Medulla oblongata (tissue), 1 donor: ENCODE measurements around the gene GNA12.
"Not testable (repeated sequence)": the region's sequence is repeated elsewhere in the genome, so short reads cannot be mapped to it uniquely, and the experiment has no call there.

Experiments used
- DNase-seq: peaks from one replicate; pipeline ENCODE4 v3.0.0-alpha.2; 2015; ENCODE audit errors: extremely low spot score

GNA12 gene

DNA sequence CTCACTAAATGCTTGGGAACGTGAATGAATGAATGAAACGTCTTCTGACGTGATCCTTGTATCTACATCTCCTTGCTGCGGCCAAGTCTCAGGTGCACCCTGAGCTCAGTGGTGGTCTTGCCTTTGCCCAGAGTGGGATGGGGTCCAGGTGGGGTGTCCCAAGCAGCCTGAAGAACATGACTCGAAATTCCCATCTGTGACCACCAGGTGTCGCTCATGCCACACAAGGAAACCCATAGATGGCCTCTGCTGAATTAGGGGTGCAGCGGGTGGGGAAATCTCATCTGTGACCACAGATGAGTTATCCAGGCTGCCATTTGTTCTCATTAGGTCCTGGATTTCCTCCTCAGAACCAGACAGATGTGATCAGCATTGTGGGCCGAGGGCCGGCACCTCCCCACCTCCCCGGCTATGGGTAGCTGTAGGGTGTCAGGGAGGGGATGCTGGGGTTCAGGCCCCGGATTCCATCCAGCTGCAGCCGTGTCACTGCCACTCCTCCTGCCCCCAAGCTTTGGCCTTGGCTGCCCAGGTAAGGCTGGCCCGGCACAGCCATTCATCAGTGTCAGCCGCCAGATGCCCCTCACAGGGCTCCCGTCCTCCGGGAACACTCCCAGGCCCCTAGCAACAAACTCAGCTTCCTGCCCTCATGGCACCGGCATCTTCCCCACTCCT lies 21.0 kb upstream of the GNA12 start:
- peak; percentile 87 for DNase-seq

DNA sequence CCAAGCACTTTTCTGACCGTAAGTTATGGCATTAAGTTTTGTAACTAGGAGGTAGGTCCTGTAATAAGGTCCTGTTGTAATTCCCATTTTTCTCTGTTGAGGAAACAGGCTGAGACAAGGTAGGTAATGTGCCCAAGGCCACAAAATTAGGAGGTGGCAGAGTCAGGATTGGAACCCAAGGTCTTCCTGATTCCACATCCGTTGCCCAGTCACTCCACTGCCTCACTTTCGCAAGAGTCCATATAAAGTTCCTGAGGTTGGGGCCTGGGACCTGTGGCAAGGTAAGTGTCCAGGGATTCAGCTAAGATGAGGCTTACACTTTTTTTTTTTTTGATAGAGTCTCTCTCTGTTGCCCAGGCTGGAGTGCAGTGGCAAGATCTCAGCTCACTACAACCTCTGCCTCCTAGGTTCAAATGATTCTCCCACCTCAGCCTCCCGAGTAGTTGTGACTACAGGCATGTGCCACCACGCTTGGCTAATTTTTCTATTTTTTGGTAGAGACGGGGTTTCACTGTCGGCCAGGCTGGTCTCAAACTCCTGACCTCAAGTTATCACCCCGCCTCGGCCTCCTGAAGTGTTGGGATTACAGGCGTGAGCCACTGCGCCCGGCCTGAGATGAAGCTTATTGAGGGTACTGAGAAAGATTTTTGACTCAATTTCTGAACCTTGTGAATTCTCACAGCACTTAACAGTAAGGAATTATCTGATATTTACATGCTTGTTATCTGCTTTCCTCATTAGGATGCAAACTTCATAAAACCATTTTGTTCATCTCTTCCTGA lies 20.3 kb upstream of the GNA12 start:
- no peak for DNase-seq

DNA sequence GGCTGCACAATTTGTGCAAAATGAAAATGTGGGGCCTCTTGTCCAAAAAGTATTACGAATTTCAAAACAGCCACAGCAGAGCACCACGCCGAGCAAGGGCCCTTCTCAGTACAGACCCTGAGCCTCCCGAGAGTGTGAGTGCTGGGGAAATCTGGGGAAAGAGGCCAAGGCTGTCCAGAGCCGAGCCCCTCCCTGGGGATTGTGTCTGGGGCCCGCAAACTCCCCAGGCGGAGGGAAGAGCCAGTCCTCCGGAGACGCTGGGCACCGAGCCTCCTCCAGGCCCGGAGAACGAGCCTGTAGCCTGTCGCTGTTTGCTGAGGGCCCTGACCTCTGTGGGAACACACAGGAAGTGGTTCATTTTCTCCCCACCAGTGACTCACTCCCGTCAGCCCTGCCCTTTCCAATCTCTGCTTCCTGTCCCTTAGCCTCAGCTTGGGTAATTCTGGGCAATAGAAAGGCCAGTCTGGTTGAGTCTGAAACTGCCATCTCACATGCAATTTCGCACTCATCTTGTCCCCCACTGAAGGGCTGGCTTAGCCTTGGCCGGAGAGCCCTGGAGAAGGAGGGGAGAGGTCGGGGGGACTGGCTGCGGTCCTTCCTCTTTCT lies 19.5 kb upstream of the GNA12 start:
- peak; percentile 59 for DNase-seq

DNA sequence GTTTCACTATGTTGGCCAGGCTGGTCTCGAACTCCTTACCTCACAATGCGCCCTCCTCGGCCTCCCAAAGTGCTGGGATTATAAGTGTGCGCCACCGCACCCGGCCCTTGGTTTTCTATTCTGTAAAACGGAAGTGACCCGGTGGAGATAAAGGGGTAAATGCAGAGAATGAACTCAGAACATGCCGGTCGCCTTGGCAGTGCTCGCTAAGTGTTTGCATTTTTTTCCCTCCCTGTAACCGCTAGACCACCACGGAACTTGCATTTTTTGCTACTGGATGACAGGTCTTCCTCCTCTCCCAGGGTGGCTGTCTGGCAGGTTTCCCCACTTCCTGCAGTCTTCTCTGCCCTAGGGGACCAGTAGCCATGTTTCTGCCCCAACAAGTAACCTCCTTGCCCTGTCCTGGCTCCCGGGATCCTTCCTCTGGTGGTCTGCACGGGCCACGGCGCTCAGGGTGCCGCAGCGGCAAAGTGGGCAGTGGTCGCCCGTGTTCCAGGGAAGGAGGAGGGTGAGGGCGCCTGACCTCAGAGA lies 18.8 kb upstream of the GNA12 start:
- DNase-seq = no peak

DNA sequence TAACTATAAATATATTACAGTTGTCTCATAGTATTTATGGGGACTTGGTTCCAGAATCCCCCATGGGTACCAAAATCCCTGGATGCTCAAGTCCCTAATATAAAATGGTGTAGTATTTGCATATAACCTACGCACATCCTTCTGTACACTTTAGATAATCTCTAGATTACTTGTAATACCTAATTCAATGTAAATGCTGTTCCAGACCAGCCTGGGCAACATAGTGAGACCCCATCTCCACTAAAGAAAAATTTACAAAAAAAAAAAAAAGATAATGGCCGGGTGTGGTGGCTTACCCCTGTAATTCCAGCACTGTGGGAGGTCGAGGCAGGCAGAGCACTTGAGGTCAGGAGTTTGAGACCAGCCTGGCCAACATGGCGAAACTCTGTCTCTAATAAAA lies 17.4 kb upstream of the GNA12 start:
- DNase-seq = no peak

DNA sequence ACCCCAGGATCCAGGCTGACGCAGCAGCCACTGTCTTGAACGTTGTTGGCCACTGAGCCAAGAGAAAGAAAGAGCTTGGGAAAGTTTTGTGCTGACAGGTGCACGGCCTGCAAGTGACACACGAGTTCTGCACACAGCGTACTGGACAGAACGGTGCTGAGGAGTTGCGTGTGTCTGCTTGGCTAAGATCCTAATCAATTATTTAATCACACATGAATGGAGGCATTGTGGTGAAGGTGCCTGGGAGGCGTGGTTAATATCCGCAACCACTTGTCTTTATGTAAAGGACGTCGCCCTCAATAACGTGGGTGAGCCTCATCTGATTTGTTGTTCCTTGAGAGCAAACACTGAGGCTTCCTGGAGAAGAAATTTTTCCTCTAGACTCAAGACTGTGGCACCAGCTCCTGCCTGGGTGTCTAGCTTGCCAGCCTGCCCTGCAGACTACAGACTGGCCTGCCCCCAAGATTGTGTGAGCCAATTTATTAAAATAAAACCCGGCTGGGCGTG lies 16.6 kb upstream of the GNA12 start:
- DNase-seq = no peak

DNA sequence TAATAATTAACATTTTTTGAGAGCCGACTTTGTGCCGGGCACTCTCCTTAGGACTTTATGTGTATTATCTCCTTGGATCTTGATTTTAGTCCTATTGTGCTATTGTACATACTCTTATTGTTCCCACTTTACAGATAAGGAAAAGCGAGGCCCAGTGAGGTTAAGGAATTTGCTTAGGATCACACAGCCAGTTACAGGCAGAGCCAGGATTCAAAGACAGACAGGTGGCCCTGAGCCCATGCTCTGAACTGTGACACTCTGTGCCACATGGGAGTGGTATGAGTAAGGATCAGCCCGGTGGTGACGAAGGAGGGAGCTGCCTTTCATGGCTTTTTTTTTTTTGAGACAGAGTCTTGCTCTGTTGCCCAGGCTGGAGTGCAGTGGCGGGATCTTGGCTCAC lies 15.8 kb upstream of the GNA12 start:
- DNase-seq = no peak

DNA sequence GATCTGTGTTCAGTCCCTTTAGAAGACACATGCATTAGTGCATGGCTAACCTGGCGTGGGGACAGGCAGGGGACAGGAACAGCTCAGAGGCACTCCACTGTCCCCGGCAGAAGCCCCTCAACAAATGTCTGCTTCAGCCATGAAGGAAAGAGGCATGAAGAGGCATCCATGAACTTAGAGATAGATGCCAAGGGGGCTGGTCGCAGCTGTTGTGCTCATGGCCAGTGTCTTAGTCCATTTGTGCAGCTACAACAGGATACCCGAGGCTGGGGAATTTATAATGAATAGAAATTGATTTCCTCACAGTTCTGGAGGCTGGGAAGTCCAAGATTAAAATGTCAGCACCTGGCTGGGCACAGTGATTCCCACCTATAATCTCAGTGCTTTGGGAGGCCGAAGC lies 14.5 kb upstream of the GNA12 start:
- DNase-seq = no peak

DNA sequence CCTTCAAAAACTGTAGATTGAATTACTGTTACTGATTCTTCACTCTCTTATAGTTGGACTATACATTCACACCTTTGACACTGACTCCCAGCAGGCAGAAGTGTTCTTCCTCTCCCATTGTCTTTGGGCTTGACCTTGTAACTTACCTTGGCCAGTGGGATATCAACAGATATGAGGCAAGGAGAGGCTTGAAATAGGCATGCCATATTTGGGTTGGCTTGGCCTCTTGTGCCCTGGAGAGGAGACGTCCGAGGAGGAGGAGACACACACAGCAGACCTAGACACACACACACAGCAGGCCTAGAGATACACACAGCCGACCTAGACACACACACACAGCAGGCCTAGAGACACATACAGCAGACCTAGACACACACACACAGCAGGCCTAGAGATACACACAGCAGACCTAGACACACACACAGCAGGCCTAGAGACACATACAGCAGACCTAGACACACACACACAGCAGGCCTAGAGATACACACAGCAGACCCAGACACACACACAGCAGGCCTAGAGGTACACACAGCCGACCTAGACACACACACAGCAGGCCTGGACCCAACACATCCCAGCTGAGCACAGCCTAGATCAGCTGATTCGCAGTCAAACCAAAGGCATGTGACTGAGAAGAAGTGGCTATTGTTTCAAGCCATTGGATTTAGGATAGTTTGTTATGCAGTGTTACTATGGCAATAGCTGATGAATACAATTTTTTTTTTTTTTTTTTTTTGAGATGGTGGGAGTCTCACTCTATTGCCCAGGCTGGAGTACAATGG lies 12.5 kb upstream of the GNA12 start:
- no peak for DNase-seq

DNA sequence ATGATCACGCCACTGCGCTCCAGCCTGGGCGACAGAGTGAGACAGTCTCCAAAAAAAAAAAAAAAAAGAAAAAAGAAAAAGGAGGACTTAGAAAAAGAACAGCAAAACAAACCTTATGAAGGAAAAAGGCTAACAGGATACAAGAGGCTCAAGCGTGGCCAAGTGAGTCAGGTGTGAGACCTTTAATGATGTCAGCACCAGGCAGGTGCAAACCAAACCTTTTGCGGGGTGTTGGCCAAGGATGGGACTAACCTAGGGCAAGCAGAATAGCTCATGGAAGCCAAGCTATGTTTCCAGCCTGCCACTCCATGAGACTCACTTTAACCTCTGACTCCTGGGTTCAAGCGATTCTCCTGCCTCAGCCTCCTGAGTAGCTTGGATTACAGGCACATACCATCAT lies 11.3 kb upstream of the GNA12 start:
- DNase-seq = no peak

DNA sequence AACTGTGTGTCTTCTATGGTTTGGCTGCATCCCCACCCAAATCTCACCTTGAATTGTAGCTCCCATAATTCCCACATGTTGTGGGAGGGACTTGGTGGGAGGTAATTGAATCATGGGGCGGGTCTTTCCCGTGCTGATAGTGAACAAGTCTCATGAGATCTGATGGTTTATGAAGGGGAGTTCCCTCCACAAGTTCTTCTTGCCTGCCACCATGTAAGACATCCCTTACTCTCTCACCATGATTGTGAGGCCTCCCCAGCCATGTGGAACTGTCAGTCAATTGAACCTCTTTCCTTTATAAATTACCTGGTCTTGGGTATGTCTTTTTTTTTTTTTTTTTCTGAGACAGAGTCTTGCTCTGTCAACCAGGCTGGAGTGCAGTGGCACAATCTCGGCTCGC lies 9.4 kb upstream of the GNA12 start:
- not testable (repeated sequence) for DNase-seq

DNA sequence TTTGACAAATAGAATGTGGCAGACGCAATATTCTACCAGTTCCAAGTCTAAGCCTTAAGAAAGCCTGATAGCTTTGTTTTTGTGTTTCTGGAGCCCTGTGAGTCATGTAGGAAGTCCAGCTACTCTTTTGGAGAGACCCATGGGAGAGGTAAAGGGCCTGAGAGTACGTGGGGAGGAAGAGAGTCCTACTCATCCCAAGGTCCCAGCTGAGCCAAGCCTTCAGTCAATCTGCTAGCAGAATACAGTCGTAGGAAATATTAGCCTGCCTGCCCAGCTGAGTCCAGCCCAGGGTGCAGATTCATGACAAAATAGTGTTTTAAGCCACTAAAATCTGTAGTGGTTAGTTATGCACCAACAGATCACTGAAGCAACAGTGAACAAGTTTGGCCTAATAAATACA lies 9.0 kb upstream of the GNA12 start:
- DNase-seq = no peak

DNA sequence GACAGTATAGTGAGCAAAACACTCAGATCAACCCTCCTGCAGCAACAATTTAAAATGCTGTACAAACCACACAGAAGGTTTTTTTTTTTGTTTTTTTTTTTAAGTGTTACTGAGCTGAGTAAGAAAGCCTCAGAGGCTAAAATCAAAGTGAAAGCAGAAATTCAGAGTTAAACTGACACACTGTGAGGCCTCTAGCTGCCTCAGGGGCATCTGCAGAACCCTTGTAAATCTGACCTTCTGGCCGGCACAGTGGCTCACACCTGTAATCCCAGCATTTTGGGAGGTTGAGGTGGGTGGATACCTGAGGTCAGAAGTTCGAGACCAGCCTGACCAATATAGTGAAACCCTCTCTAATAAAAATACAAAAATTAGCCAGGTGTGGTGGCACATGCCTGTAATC lies 7.4 kb upstream of the GNA12 start:
- DNase-seq = no peak

DNA sequence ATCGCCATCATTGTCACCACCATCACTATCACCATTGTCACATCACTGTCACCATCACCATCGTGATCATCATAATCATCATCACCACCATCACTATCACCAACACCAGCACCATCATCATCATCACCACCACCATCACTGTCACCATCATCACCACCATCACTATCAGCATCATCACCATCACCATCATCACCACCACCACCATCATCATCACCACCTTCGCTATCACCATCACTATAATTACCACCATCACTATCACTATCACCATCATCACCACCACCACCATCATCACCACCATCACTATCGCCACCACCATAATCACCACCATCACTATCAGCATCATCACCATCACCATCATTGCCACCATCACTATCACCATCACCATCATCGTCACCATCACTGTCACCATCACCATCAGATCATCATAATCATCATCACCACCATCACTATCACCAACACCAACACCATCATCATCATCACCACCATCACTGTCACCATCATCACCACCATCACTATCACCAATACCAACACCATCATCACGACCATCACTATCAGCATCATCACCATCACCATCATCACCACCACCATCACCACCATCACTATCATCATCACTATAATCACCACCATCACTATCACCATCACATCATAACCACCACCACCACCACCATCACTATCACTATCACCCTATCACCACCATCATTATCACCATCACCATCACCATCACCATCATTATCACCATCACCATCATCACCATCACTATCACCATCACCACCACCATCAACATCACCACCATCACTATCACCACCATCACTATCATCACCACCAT lies 6.0 kb upstream of the GNA12 start:
- no peak for DNase-seq

DNA sequence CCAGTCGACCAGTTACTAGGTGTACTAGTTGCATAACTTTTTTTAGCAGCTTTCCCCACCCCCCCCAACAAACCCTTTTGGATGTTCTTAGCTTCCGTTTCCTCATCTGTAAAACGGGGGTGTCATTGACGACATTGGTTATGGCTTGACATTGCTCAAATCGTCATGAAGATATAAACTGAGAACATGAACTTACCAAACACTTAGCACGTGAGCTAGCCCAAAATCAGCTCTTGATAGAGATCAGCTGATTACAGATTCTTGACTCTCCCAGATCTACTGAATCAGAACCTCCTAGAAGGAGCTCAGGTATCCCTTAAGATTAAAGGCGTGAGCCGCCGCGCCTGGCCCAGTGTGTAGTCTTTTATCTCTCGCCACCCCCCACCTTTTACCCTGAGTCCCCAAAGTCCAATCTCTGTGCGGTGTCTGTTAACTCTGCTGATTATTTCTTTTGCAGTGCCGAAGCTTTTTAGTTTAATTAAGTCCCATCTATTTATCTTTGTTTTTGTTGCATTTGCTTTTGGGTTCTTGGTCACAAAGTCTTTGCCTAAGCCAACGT lies 1.0 kb upstream of the GNA12 start:
- DNase-seq = no peak

DNA sequence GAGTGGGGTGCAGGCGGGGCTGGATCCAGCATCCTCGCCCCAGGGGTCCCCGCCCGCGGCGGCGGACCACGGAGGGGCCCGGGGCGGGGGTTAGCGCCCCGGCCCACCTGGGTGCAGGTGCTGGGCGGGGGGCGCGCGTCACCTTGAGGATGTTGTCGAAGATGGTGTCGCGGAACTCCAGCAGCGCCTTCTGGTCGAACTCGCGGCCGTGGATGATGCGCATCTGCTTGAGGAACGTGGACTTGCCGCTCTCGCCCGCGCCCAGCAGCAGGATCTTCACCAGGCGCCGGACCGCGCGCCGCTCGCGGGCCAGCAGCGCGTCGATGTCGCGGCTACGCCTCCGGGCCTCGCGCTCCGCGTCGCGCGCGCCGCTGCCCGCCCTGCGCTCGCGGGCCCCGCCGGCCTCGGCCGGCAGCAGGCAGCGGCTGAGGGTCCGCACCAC lies 376 bp downstream of the GNA12 start:
- DNase-seq = no peak

DNA sequence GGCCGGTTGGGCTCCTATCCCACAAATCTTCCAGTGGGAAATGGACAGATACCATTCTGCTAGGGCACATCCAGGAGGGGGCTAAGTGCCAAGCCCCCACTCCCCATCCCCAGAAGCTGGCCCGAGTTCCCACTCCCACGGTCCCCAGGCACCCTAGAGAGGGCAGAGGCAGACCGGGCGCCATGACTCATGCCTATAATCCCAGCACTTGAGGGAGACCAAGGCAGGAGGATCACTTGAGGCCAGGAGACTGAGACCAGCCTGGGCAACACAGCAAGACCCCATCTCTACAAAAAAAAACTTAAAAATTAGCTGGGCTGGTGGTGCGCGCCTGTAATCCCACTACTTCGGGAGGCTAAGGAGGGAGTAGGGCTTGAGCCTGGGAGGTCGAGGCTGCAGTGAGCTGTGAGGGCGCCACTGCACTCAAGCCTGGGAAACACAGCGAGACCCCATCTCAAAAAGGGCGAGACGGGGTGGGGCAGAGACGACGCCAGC lies 870 bp downstream of the GNA12 start:
- no peak for DNase-seq

DNA sequence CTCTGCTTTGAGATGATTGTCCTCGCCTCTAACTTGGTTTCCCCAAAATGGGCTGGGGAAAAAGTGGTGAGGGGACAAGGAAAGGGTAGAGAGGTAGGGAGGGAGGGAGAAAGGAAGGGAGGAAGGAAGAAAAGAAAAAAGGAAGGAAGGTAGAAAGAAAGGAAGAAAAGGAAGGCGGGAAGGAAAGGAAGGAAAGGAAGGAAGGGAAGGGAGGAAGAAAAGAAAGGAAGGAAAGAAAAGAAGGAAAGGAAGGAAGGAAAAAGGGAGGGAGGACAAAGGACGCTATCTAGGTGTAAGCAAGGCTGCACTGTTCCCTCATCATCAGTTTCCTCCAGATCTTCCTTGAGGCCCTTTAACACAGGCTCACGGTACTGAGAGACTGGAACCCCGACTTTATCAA lies 2.2 kb downstream of the GNA12 start:
- DNase-seq = no peak

DNA sequence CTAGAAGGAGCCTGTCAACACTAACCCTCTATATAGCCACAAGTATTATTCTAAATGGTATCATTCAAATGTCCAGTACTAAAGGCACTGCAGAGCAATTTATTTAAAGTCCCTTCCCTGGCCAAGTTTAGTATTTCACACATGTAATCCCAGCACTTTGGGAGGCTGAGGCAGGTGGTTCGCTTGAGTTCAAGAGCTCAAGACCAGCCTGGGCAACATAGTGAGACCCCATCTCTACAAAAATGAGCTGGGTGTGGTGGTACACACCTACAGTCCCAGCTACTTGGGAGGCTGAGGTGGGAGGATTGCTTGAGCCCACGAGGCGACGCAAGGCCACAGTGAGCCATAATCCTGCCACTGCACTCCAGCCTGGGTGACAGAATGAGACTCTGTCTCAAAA lies 3.6 kb downstream of the GNA12 start:
- no peak for DNase-seq

DNA sequence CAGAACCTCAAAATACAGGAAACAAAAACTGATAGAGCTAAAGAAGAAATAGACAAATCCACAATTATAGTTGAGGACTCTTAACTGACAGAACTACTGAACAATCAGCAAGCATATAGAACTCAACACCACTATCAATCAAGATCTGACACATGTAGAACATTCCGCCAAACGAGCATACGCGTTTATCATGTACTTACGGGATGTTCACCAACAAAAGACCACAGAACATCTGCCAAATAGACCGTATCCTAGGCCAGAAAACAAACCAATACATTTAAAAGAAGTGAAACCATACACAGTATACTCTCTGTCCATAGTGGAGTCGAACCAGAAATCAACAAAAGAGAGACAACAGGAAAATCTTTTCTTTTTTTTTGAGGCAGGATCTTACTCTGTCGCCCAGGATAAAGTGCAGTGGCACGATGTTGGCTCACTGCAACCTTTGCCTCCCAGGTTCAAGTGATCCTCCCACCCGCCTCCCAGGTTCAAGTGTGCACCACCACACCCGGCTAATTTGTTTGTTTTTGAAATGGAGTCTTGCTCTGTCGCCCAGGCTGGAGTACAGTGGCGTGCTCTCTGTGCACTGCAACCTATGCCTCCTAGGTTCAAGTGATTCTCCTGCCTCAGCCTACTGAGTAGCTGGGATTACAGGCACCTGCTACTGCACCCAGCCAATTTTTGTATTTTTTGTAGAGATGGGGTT lies 5.1 kb downstream of the GNA12 start:
- DNase-seq = no peak
